Stimulated activated CD8-positive, alpha-beta memory T cell treated with anti-CD3 and anti-CD28 coated beads, Interleukin-12 subunit alpha, Interleukin-12 subunit beta, amount 100 ng/mL, for 1 hour (primary cell): Measurements from ENCODE around the gene ARHGEF25.
"Not testable (repeated sequence)": the region's sequence is repeated elsewhere in the genome, so short reads cannot be mapped to it uniquely, and the experiment has no call there.

Experiments
- DNase-seq: peaks from one replicate; pipeline ENCODE4 v3.0.0-alpha.2; 2020; ENCODE audit warnings: low read depth

Gene ARHGEF25

DNA sequence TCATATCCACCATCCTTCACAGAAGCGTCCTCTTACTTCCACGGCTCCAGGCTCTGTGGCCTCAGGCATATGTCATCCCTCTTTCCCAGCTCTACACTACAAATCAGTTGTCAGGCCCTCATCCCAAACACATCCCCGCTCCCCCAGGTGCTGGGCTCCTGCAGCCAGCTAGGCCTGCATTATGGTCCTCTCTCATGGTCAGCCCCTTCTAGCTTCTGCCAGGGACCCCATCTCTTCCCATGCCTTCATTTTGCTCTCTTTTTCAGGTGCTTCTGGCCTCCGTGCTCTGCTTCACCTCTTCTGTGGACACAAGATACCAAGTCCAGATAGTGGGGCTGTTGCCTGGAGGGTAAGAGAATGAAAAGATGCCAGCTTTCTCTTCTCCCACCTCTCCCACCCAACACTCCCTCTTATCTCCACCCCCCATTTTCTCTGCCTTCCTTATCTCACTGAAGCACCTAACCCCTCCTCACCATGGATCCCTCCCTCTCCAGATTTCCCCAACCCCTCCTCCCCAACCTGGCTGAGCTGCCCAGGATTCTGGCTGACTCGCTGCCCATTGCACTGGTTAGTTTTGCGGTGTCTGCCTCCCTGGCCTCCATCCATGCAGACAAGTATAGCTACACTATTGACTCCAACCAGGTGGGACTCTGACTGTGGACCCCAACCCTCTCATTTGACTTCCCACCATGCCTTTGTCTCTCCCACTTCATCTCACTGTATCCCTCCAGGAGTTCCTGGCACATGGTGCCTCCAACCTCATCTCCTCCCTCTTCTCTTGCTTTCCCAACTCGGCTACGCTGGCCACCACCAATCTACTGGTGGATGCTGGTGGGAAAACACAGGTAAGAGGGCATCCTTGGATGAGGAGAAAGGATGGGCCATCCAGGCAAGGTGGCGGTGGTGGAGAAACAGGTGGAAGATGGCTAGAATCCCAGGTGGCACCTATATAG lies 11.3 kb downstream of the ARHGEF25 start:
- no peak for DNase-seq

DNA sequence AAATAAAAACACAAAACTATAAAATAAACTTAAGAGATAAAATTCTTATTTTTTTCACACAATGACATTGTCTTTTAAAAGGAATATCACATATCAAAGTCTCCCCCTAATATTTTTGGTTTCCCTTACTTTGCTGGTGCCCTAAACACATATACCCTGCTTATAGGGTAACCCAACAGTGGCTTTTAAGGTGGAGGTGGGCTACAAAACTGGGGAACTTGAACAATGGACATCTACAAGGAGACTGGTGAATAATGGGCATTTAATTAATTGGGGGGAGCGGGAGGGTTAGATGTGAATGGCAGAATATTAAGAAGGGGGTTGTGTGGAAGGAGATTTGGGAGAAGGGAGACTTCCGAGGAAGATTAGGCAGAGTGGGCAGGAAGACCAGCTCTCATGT lies 12.2 kb downstream of the ARHGEF25 start:
- DNase-seq = no peak

GRCh38 chr12:57623811-57624390 lies 12.7 kb downstream of the ARHGEF25 start:
- no peak for DNase-seq

GRCh38 chr12:57624441-57625220 lies 13.4 kb downstream of the ARHGEF25 start:
- no peak for DNase-seq

DNA sequence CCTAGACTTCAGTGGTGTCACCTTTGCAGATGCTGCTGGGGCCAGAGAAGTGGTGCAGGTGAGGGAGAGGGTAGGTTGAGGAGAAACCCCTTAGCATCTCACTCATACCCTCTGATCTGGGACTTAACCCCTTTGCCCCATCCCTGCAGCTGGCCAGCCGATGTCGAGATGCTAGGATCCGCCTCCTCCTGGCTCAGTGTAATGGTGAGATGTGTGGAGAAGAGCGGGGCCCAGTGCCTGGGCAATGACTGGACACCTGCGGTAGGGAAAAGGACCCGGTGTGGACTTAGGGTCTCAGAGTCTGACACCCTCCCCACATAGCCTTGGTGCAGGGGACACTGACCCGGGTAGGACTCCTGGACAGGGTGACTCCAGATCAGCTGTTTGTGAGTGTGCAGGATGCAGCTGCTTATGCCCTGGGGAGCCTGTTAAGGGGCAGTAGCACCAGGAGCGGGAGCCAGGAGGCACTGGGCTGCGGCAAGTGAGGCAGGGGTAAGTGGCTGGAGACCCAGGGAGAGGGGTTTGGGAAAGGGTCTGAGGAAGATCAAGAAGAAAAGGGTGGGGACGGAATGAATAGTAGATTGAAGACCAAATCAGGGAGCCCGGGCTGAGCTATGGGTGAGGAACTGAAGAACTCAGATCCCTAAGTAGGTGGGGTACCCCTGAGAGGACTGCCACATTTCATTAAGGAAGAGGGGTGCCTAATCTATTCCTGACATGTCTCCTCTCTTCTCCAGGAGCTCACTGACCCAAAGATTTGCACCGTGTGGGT lies 14.2 kb downstream of the ARHGEF25 start:
- DNase-seq = no peak

- DNase-seq = no peak
These were observed 15.1 kb downstream of the ARHGEF25 start for GRCh38 chr12:57626111-57626920.

- DNase-seq = no peak
These were observed 15.7 kb downstream of the ARHGEF25 start for GRCh38 chr12:57626921-57627445.

GRCh38 chr12:57627501-57628279 lies 16.5 kb downstream of the ARHGEF25 start:
- DNase-seq = no peak

DNA sequence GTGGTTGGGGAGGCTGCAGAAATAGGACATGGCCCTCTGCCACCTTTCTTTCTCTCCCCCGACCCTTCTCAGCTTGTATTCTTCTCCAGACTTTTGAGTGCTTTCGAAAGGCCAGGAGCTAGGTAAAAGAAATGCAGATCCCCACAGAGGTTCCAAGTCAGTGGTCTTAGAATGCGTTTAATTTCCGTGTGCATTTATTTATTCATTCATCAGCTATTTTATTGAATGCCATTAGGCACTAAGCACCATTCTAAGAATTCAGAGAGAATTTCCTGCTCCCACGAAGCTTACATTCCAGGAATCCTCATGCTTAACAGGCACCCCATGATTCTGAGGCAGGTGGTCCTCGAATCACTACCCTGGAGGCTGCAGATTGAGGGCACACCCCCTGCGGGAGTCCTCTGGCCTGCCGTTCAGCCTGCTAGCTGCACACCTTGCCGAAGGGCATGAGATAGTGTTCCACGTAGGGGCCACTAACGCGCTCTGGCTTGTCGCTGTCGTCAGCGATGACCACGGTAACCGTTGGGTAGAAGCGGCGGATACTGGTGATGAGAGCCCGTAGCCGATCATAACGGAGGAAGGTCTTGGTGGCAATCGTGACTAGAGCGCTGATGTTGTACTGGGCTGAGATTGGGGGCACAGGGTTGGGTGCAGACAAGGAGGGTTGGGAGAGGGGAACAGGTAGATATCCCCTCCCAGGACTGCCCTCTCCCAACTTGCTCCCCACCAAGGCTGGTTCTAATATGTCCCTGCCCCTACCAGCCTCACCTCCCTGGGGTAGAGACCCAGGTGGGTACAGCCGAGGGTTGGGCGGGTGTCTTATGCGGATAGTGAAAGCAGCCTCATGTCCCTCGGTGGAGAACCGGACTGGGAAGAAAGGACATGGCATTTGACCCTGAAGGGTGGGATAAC lies 17.3 kb downstream of the ARHGEF25 start:
- DNase-seq = no peak

DNA sequence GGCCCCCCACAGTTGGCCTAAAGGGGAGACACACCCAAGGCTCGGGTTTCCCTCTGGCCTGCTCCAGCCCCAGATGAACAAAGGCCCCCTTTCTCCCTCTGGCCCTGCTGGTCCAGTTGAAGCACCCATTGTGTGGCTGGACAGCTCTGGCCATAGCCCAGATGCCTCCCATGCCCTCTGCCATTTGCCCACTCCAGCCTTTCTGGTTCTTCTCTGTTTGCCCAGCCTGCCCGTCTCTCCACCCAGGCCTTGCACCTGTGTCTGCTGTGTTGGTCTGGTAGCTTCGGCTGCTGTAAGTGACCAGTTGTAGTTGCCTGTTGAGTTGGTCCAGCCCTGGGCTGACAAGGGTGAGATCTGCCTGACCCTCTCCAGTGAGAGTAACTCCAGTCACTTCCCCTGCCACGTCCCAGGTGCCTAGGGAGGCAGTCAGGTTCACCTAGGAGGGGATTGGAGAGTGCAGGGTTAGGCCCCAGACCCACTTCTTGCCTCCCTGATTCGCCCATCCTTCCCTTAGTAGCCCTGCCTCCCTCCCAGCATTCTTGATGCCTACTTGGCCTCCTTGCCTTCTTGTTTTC lies 18.7 kb downstream of the ARHGEF25 start:
- DNase-seq = no peak

DNA sequence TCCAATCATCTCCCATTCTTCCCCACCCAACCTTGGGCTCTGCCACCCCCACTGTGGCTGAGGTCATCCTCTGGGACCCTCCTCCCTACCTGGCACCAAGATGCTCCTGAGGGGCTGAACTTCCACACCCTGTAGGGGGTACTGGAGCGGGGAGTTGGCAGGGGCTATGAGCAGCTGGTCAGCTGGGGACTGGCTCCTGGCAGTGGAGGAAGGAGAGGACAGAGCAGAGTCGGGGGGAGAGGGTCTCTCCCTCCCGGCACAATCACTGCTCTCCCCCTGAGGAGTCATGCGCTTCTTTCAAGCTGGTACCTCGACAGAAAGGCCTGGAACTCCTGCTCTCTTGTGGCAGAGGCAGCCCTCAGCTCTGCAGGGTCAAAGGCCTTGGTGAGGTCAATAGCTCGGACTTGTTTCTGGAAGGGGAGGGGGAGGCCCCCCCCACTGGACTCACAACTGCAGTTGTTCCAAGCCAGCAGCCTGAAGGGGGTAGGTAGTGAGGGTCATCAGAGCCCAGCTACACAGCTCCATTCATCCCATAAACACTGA lies 19.7 kb downstream of the ARHGEF25 start:
- DNase-seq = no peak

DNA sequence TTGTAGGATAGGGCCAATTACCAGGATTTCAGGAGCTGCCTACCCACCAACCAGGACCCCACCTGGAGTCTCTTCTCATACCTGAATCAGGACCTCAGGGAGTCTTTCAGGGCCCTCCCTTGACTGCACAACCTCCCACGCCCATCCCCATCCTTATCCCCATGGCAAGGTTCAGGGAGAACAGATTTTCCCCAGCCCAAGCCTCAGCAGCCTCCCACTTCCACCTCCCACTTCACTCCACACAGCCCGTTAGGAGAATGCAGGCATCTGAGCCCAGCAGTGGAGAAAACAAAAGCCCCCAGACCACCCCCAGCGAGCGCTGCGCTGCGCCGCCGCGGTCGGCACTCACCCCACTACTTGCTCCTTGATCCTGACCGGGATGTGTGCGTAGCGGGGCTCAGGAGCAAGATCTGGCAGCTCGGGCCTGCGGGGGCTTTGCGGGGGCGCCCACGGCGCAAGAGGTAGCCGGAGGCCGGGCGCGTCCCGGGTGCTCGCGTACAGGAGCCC lies 20.4 kb downstream of the ARHGEF25 start:
- no peak for DNase-seq

DNA sequence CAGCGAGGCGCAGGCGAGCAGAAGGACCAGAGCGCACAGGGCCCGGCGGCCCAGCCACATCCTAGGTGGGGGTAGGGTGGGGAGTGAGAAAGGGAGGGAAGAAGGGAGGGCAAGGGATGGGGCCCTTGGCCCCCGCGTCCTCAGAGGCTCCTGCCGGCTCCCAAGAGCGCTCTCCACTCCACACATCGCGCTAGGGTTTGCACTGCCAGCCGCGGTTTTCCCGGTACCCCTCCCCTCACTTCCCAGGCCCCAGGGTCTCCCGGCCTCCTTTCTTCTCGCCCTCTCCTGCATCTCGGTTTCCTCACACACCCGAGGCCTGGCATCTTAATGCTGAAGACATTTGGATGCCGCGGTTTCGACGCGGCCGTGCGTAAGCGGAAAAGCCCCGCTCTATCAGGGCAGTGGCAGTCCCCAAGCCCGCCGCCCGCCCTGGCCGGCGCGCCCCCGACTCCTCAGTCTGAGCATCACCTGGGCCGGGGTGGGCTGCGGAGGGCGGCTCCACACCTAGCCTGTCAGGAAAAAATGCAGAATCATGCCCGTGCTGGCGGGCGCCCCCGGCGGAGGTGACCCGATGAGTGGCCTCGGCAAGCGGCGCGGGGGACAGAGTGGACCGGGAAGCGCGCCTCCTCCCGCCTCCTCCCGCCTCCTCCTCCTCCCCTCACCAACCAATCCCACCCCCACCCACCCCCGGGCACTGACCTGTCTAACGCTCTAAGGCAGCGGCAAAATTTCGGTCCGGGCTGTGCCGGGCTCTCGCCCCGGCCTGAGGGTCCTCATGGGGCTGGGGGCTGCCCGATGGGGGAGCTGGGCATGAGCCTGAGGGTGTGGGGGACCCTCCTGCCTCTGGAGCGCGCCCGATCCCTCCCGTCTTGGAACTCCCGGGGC lies 21.1 kb downstream of the ARHGEF25 start:
- DNase-seq = no peak

DNA sequence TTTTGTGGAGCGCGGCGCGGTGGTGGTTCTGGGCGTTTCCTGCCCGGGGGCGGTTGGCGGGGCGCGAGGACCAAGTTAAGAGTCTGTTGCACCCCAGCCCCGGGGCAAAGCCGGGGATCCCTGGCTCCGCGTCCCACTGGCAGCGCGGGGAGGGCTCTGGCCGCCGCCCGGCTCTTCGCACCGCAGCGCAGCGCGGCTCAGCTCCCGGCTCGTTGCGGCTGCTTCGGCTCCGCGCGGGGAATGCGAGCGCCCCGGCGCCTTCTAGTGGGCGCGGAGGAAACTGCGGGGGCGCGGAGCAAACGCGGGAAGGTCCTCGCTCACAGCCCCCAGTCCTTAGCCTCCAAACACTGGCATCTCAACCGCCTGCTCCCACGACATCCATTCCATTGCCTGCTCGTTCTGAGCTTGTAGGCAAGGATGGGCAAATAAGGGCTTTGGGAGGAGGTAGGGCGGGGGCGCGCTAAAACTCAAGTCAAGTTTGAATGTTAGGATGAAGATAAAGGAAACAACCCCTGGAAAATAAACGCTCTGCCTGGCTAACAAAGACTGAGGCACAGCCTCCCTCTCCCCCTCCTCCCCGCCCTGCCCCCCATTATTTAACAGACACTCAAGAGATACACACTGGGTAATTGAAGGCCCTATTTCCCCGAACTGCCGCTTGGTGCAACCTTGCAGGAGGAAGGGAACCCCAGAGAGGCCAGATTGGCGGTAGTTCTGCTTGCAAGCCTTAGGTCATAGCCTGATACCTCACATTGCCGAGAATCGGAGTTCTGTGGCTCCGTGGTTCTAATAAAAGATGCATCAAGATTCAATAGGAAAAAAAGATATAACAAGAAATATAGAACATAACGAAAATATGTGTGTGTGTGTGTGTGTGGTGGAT lies 22.0 kb downstream of the ARHGEF25 start, which contains the start of gene B4GALNT1:
TSS of gene B4GALNT1 (minus strand) at position 244 of the 883 bp plus-strand sequence. CDS start 1,069 bp downstream, outside the sequence.
- DNase-seq = peak; percentile 43

DNA sequence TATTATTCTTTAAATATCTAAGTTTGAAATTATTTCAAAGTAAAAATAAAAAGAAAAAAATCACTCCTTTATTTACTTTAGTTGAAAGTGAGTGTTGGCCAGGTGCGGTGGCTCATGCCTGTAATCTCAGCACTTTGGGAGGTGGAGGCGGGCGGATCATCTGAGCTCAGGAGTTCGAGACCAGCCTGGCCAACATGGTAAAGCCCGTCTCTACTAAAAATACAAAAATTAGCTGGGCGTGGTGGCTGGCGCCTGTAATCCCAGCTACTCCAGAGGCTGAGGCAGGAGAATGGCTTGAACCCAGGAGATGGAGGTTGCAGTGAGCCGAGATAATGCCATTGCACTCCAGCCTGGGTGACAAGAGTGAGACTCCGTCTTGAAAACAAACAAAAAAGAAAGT lies 25.5 kb downstream of the ARHGEF25 start:
- not testable (repeated sequence) for DNase-seq

DNA sequence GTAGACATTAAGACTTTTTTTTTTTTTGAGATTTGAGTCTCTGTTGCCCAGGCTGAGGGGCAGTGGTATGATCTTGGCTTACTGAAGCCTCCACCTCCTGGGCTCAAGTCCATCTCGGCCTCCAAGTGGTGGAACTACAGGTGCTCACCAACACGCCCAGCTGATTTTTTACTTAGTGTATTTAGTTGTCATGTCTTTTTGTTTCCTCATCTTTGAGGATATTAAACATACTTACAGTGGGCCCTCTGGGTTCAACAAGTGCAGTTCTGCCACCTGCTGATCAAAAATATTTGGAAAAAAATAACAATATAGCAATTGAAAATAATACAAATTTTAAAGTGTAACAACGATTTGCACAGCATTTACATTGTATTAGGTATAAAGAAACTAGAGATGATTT lies 26.1 kb downstream of the ARHGEF25 start:
- no peak for DNase-seq
